Fibroblast of lung (primary cell): ENCODE results near the gene PDLIM5.

Source experiments
- EZH2 ChIP-seq: IDR thresholded peaks from 2 replicates; pipeline ENCODE4 v1.5.1; 2012; ENCODE audit warnings: low read length, control low read depth, mild to moderate bottlenecking; ENCODE audit errors: missing control alignments
- TF ChIP-seq, protein P1 (sequence below), 2 donors: IDR thresholded peaks in 1 of 2; conservative IDR thresholded peaks in 1 of 2; 1 replicate in 1 of 2; 2 replicates in 1 of 2; pipeline ENCODE4 v1.5.1; 2011 to 2012; ENCODE audit warnings: low read length in 2 of 2, control low read depth in 1 of 2, inconsistent platforms in 1 of 2, low read depth in 1 of 2, mild to moderate bottlenecking in 1 of 2

DNA sequence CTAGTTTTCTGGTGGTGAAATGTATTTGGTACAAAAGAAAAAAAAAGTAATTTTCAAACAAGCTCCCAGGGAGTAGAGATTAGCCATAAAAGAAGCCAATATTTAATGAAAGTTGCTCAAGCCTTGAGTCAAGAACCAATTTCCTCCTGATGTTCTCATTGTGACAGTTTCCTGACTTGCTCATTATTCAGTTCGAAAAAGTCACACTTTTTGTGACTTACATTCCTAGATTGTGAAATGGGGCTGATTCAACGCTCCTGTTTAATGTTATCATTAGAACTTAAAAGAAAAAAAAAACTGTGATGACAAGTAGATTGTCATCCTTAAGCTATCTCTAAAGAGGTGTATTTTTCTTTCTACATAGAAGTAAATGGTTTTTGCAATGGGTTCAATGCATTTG is 183.4 kb downstream of the PDLIM5 start:
- TF ChIP-seq, protein P1, sequence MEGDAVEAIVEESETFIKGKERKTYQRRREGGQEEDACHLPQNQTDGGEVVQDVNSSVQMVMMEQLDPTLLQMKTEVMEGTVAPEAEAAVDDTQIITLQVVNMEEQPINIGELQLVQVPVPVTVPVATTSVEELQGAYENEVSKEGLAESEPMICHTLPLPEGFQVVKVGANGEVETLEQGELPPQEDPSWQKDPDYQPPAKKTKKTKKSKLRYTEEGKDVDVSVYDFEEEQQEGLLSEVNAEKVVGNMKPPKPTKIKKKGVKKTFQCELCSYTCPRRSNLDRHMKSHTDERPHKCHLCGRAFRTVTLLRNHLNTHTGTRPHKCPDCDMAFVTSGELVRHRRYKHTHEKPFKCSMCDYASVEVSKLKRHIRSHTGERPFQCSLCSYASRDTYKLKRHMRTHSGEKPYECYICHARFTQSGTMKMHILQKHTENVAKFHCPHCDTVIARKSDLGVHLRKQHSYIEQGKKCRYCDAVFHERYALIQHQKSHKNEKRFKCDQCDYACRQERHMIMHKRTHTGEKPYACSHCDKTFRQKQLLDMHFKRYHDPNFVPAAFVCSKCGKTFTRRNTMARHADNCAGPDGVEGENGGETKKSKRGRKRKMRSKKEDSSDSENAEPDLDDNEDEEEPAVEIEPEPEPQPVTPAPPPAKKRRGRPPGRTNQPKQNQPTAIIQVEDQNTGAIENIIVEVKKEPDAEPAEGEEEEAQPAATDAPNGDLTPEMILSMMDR (conservative IDR thresholded peaks at IDR 0.05 in 1 of 2, IDR thresholded peaks at IDR 0.05 in 1 of 2; ENCODE audit: low read depth in 1 of 2, low read length in 2 of 2) = no peak
- TF ChIP-seq EZH2 = no peak
